A549 (cell line): ENCODE results near the gene CDH18.

Source experiments
- BHLHE40 ChIP-seq: IDR thresholded peaks from 2 replicates; pipeline ENCODE4 v1.6.1; 2012; ENCODE audit warnings: low read depth, low read length, inconsistent platforms
- CBX2 ChIP-seq: fragments of 200-600 bp; sonication (generic); IDR thresholded peaks from 2 replicates; pipeline ENCODE4 v1.6.1; 2016; ENCODE audit warnings: low read depth, mild to moderate bottlenecking, borderline replicate concordance
- CTCF ChIP-seq: fragments of >200 bp; sonication (Bioruptor Twin); formaldehyde crosslinking; IDR thresholded peaks from 3 replicates; pipeline ENCODE4 v1.5.1; 2016
- EP300 ChIP-seq, 2 experiments: fragments of >200 bp; sonication (Bioruptor Twin); formaldehyde crosslinking; IDR thresholded peaks; 2 replicates in 1 of 2; 3 replicates in 1 of 2; pipeline ENCODE4 v1.6.1; 2016 to 2017
- GATA3 ChIP-seq: IDR thresholded peaks from 2 replicates; pipeline ENCODE4 v1.6.1; 2012; ENCODE audit warnings: borderline replicate concordance
- MAFK ChIP-seq: fragments of 450-650 bp; IDR thresholded peaks from 2 replicates; pipeline ENCODE4 v1.6.1; 2014; ENCODE audit not compliant: partially characterized antibody
- MAX ChIP-seq: IDR thresholded peaks from 2 replicates; pipeline ENCODE4 v1.6.1; 2012
- POLR2A ChIP-seq: IDR thresholded peaks from 2 replicates; pipeline ENCODE4 v1.6.1; 2012; ENCODE audit warnings: mild to moderate bottlenecking, low read length
- RAD21 ChIP-seq, 2 experiments: fragments of >200 bp in 1 of 2; sonication (Bioruptor Twin) in 1 of 2; formaldehyde crosslinking in 1 of 2; IDR thresholded peaks in 1 of 2; conservative IDR thresholded peaks in 1 of 2; 2 replicates in 1 of 2; 3 replicates in 1 of 2; pipeline ENCODE4 v1.6.1; 2012 to 2018; ENCODE audit warnings: inconsistent platforms in 1 of 2
- REST ChIP-seq: fragments of 200-600 bp; sonication (generic); IDR thresholded peaks from 2 replicates; pipeline ENCODE4 v1.6.1; 2016; ENCODE audit warnings: antibody characterized with exemption, mild to moderate bottlenecking, moderate library complexity
- RFX5 ChIP-seq: fragments of 450-650 bp; IDR thresholded peaks from 2 replicates; pipeline ENCODE4 v1.7.1; 2014; ENCODE audit warnings: antibody characterized with exemption, mild to moderate bottlenecking, moderate library complexity
- SREBF2 ChIP-seq: fragments of 450-650 bp; IDR thresholded peaks from 2 replicates; pipeline ENCODE4 v1.6.1; 2014; ENCODE audit warnings: mild to moderate bottlenecking, moderate library complexity
- ZNF302 ChIP-seq: fragments of 250-450 bp; sonication (Bioruptor Pico); IDR thresholded peaks from 2 replicates; pipeline ENCODE4 v1.9.0; 2021; ENCODE audit warnings: inconsistent platforms, mild to moderate bottlenecking, moderate library complexity

- TF ChIP-seq EP300 (IDR thresholded peaks at IDR 0.05) = no peak
- TF ChIP-seq MAFK = no peak
- no peak for TF ChIP-seq POLR2A
- TF ChIP-seq BHLHE40 = no peak
- no peak for TF ChIP-seq CTCF
- TF ChIP-seq RFX5 = no peak
- TF ChIP-seq REST = no peak
- no peak for TF ChIP-seq ZNF302 (CRISPR knock-in tag)
- no peak for TF ChIP-seq RAD21 (conservative IDR thresholded peaks at IDR 0.05 in 1 of 2, IDR thresholded peaks at IDR 0.05 in 1 of 2)
- no peak for TF ChIP-seq GATA3
- no peak for TF ChIP-seq MAX
- TF ChIP-seq CBX2 = no peak
- TF ChIP-seq SREBF2 = no peak
Observed at GRCh38 chr5:19900269-19900668, 87.7 kb downstream of the CDH18 start.
